GM12874 (cell line): ENCODE measurements around the gene KATNB1.

Source experiments
- CTCF ChIP-seq: IDR thresholded peaks from 2 replicates; pipeline ENCODE4 v1.5.1; 2011; ENCODE audit warnings: low read depth, mild to moderate bottlenecking, control low read depth, low read length, moderate library complexity; ENCODE audit not compliant: insufficient read depth

Gene KATNB1

DNA sequence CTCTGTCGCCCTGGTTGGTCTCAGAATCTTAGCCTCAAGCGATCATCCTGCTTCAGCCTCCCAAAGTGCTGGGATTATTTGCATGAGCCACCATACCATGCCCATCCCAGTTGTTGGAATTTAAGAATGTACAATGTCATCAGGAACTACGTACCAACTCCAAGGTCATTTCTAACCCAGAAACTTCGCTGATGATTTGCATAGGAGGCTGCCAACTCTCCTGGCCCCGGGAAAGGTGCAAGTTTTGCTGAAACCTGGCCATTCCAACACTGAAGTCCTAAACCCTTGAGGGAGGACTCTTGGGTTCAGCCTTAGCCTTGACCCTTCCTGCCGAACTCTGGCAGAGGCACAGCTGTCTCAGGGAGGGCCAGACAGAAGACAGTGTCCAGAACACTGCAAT is 69.6 kb downstream of the KATNB1 start:
- no peak for TF ChIP-seq CTCF
